HEK293T (cell line): ENCODE data around the gene SIGLEC12.
"Not testable (repeated sequence)": the region's sequence is repeated elsewhere in the genome, so short reads cannot be mapped to it uniquely, and the experiment has no call there.

Experiments used
- CTCF ChIA-PET: fragments of 350-600 bp; formaldehyde crosslinking; extraction: SDS; loops from one replicate; lab custom pipeline; 2021; ENCODE audit warnings: antibody characterized with exemption, inconsistent platforms; lab: Yijun Ruan, JAX
- POLR2A ChIA-PET: fragments of 350-600 bp; formaldehyde crosslinking; extraction: SDS; loops from one replicate; lab custom pipeline; 2020; ENCODE audit warnings: antibody characterized with exemption, inconsistent platforms; lab: Yijun Ruan, JAX
- DNase-seq: peaks from one replicate; pipeline ENCODE4 v3.0.0; 2012; ENCODE audit warnings: mixed read lengths; ENCODE audit errors: extremely low spot score
- ARNT ChIP-seq: fragments of 450-650 bp; IDR thresholded peaks from 2 replicates; pipeline ENCODE4 v1.6.1; 2017; ENCODE audit warnings: mild to moderate bottlenecking
- BHLHE40 ChIP-seq: fragments of 450-650 bp; IDR thresholded peaks from 2 replicates; pipeline ENCODE4 v1.6.1; 2016; ENCODE audit warnings: mild to moderate bottlenecking, moderate library complexity, borderline replicate concordance
- CTBP1 ChIP-seq: fragments of 450-650 bp; IDR thresholded peaks from 2 replicates; pipeline ENCODE4 v1.6.1; 2016; ENCODE audit warnings: borderline replicate concordance
- ELF4 ChIP-seq: fragments of 450-650 bp; IDR thresholded peaks from 2 replicates; pipeline ENCODE4 v1.6.1; 2017; ENCODE audit warnings: antibody characterized with exemption
- FOXA1 ChIP-seq: fragments of 450-650 bp; IDR thresholded peaks from 2 replicates; pipeline ENCODE4 v1.6.1; 2016; ENCODE audit warnings: mild to moderate bottlenecking
- FOXK2 ChIP-seq: fragments of 450-650 bp; IDR thresholded peaks from 2 replicates; pipeline ENCODE4 v1.6.1; 2016; ENCODE audit warnings: mild to moderate bottlenecking
- FOXM1 ChIP-seq: fragments of 450-650 bp; IDR thresholded peaks from 2 replicates; pipeline ENCODE4 v1.6.1; 2017; ENCODE audit warnings: mild to moderate bottlenecking, borderline replicate concordance
- HDGF ChIP-seq: fragments of 450-650 bp; IDR thresholded peaks from 2 replicates; pipeline ENCODE4 v1.6.1; 2017; ENCODE audit warnings: antibody characterized with exemption, borderline replicate concordance
- L3MBTL2 ChIP-seq: fragments of 450-650 bp; conservative IDR thresholded peaks from 2 replicates; pipeline ENCODE4 v1.6.1; 2016; ENCODE audit warnings: mild to moderate bottlenecking
- LEF1 ChIP-seq: fragments of 450-650 bp; IDR thresholded peaks from 2 replicates; pipeline ENCODE4 v1.6.1; 2017; ENCODE audit warnings: mild to moderate bottlenecking, borderline replicate concordance
- NFRKB ChIP-seq: fragments of 450-650 bp; IDR thresholded peaks from 2 replicates; pipeline ENCODE4 v1.6.1; 2016; ENCODE audit warnings: mild to moderate bottlenecking, moderate library complexity
- SP1 ChIP-seq: fragments of 450-650 bp; IDR thresholded peaks from 2 replicates; pipeline ENCODE4 v1.6.1; 2017
- SUZ12 ChIP-seq: fragments of 450-650 bp; IDR thresholded peaks from 2 replicates; pipeline ENCODE4 v1.6.1; 2016; ENCODE audit warnings: mild to moderate bottlenecking
- TARDBP ChIP-seq: fragments of 450-650 bp; IDR thresholded peaks from 2 replicates; pipeline ENCODE4 v1.6.1; 2016
- ZNF384 ChIP-seq: fragments of 450-650 bp; IDR thresholded peaks from 2 replicates; pipeline ENCODE4 v1.6.1; 2016
- TF ChIP-seq, protein P1 (sequence below): fragments of 450-650 bp; IDR thresholded peaks from 2 replicates; pipeline ENCODE4 v1.6.1; 2016

SIGLEC12 gene

DNA sequence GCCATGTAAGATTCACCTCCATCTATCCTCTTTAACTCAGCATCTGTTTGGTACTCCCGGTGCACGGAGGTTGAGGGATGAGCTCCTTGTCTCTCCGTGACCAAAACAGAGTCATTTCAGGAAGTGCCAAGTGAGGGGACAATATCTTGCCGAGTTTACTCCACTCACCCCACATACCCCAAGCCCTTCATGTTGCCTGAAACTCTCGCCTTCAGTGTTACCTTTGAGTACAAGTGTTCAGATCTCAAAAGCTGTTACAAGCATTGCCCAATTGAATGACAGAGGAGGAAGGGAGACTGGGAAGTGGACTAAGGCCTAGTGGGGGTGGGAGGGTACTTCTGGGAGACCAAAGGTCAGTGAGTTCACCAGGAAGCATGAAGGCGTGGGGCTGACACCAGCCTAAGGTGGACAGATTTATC is 6.0 kb upstream of the SIGLEC12 start:
- CTCF ChIA-PET = interaction anchor here (0.8 kb wide), 1 partner anchor 149 kb away, joined by 4 read pairs; no protein-coding TSS in a partner anchor
- DNase-seq = no peak
- no peak for TF ChIP-seq ELF4
- TF ChIP-seq FOXM1 = no peak
- POLR2A ChIA-PET = no interaction called here

DNA sequence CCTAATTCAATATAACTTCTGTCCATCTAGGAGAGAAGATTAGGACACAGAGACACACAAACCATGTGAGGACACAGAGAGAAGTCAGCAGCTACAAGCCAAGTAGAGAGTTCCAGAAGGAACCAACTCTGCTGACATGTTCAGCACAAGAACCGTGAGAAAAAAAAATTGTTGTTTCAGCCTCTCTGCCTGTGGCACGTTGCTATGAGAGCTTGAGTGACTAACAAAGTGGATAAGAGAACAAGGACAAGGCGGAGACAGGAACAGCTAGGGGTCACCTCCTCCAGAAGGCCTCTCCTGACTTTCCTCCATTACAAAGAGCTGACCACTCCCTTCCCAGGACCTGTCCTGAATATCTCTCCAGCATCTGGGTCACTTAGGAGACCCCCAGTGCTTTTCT is 5.6 kb upstream of the SIGLEC12 start:
- ChIA-PET POLR2A (no interaction called here), CTCF (interaction anchor here (0.8 kb wide), 1 partner anchor 150 kb away, joined by 4 read pairs; no protein-coding TSS in a partner anchor)
- DNase-seq = no peak
- no peak for TF ChIP-seq ELF4
- TF ChIP-seq FOXM1 = no peak
- no peak for TF ChIP-seq FOXA1
- no peak for TF ChIP-seq LEF1
- no peak for TF ChIP-seq ZNF384
- TF ChIP-seq ARNT = no peak
- no peak for TF ChIP-seq TARDBP
- no peak for TF ChIP-seq BHLHE40
- no peak for TF ChIP-seq L3MBTL2
- TF ChIP-seq SP1 = no peak
- TF ChIP-seq SUZ12 = no peak
- no peak for TF ChIP-seq CTBP1
- no peak for TF ChIP-seq FOXK2
- TF ChIP-seq, protein P1, sequence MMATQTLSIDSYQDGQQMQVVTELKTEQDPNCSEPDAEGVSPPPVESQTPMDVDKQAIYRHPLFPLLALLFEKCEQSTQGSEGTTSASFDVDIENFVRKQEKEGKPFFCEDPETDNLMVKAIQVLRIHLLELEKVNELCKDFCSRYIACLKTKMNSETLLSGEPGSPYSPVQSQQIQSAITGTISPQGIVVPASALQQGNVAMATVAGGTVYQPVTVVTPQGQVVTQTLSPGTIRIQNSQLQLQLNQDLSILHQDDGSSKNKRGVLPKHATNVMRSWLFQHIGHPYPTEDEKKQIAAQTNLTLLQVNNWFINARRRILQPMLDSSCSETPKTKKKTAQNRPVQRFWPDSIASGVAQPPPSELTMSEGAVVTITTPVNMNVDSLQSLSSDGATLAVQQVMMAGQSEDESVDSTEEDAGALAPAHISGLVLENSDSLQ = no peak
- TF ChIP-seq NFRKB = no peak
- no peak for TF ChIP-seq HDGF

DNA sequence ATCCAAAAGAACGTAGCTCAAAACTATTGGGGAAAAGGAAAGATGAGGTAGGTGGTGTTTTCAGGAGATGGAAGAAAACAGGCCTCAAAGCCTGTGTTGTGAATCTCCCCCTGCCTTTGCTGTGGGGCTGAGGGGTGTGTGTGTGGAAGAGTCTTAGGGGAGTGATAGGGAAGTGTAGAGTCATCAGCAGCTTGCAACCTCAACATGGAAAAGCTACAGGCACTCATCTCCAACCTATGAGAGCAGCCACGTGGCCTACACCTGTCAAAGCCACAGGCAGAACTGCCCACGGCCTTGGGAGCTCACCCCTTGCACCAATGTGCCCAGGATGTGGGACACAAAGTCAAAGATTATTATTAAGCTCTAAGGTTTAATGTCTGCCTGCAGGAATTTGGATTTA is 4.3 kb upstream of the SIGLEC12 start:
- CTCF ChIA-PET = interaction anchor here (0.6 kb wide), 1 partner anchor 116 kb away, joined by 3 read pairs; no protein-coding TSS in a partner anchor
- no peak for DNase-seq
- POLR2A ChIA-PET = no interaction called here
- TF ChIP-seq TARDBP = no peak

DNA sequence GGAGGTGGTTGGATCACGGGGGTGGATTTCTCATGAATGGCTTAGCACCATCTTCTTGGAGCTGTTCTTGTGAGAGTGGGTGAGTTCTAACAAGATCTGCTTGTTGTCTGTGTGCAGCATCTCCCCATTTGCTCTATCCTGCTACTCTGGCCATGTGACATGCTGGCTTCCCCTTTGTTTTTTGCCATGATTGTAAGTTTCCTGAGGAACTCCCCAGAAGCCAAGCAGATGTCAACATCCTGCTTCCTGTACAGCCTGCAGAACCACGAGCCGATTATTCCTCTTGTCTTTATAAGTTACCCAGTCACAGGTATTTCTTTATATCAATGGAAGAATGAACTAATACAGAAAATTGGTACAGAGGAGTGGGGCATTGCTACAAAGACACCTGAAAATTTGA is 2.3 kb upstream of the SIGLEC12 start:
- POLR2A ChIA-PET = no interaction called here
- no peak for TF ChIP-seq FOXK2
- TF ChIP-seq ARNT = no peak
- no peak for TF ChIP-seq ELF4
- TF ChIP-seq FOXA1 = no peak
- TF ChIP-seq L3MBTL2 = no peak
- no peak for TF ChIP-seq CTBP1
- no peak for TF ChIP-seq FOXM1
- no peak for TF ChIP-seq SUZ12
- TF ChIP-seq, protein P1 = no peak
- TF ChIP-seq SP1 = no peak
- no peak for DNase-seq
- CTCF ChIA-PET = interaction anchor here (1.3 kb wide), 1 partner anchor 11 kb away, joined by 3 read pairs; no protein-coding TSS in a partner anchor

DNA sequence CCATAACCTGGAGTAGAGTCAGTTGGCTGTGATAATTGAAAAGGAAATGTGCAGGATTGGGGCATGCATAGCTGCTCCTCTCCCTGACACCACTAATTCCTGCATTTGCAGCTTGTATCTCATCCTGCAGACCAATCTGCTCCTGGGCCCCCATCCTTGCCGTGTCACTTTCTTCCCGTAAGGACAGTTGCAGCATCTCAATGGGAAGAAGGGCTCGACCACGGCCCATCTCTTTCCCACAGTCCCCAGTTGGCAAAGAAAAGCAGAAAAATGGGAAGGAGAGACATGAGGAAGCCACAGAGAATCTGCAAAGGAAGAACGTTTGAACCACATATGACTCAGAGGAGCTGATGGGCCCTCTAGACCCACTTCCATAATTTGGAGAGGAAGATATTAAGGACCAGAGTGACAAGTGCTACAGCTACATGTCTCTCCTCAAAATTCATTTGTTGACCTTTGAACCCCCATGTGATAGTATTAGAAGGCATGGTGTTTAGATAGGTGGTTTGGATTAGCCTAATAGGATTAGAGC is 1.8 kb upstream of the SIGLEC12 start:
- CTCF ChIA-PET = interaction anchor here (0.6 to 1.3 kb wide), 2 partner anchors 12 kb away, joined by 3 read pairs; no protein-coding TSS in a partner anchor
- DNase-seq = no peak
- POLR2A ChIA-PET = no interaction called here
- TF ChIP-seq ELF4 (no peak), NFRKB (no peak), HDGF (no peak), BHLHE40 (no peak), ZNF384 (no peak)
- TF ChIP-seq, protein P1 = no peak

DNA sequence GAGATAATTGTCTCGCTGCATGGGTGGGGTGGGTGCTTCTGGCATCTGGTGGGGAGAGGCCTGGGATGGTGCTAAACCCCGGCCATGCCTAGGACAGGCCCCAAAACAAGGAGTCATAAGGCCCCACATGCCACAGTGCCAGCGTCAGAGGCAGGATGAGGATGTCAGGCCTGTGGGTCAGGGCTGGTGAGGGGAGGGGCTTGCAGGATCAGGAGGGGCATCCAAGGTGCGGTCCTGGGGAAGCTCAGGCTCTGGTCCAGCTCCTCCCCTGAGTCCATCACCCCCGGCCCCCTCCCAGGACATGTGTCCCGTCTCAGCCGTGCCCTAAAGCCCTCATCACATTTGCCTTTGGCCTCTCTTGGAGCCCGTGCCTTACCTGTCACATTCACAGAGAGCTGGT is 669 bp downstream of the SIGLEC12 start:
- CTCF ChIA-PET, POLR2A ChIA-PET: not testable (repeated sequence)

DNA sequence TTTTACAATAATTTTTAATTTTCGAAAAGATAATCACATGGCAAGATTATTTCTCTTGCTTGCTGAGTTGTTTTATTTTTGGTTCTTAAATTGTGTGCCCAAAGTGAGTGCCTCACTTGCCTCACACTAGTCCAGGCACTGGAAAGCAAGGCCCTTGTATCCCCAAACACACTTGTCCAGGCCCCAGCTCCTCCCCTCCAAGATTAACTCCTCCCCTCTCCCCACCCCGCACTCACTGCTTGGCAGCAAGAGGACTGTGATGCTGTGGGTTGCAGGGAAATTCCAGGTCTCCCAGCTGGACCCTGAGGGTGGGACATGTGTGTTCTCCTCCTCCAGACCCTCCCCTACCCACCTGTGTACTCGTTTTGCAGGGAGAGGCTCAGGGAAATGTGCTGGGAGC is 3.9 kb downstream of the SIGLEC12 start:
- no peak for DNase-seq
- POLR2A ChIA-PET = no interaction called here
- TF ChIP-seq FOXM1 (no peak), SUZ12 (no peak), NFRKB (no peak), HDGF (no peak), CTBP1 (no peak), L3MBTL2 (no peak), BHLHE40 (no peak), TARDBP (no peak), LEF1 (no peak), FOXA1 (no peak), SP1 (no peak), ELF4 (no peak), FOXK2 (no peak)
- CTCF ChIA-PET = no interaction called here

More for the DNA sequence above, 669 bp downstream of the SIGLEC12 start:
- not testable (repeated sequence) for DNase-seq

DNA sequence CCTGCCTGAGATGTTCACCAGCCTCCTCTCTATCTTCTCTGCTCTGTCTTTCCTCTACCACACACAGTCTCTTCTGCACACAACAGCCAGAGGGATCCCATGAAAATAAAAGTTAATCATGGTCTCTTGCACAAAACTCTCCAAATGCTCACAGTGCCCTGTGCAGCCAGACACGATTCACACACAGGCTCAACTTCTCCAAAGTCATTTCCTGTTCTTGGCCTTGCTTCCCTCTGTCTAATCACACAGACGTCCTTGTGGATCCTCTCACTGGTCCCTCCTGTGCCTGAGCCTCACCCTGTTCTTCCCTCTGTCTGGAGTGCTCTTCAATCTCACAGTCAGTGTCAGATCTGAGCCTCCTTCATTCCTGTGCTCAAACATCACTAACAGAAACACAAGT is 7.8 kb downstream of the SIGLEC12 start:
- ChIA-PET CTCF (no interaction called here), POLR2A (no interaction called here)
- DNase-seq = no peak
- TF ChIP-seq NFRKB = no peak
